Measurements from ENCODE around the gene TTBK2.

TTBK2 gene

DNA sequence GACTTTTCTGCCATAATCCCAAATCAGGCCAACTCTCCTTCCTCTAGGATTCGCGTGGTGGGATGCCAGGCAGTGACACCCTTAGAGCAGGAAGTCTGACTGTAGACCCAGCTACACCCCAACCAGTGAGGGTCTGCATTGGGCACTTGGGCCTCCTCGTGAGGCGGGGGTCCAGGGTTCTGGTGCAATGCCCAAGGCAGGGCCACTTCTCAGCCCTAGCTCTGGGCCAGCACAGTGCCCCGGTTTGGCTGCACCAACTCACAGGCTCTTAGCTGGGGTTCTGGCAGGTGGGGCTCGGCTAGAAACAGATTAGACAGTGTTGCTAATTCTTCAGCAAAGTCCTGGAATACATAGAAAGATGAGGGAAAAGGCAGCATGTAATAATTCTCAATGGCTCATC lies 196.3 kb downstream of the TTBK2 start:
- no peak for DNase-seq

DNA sequence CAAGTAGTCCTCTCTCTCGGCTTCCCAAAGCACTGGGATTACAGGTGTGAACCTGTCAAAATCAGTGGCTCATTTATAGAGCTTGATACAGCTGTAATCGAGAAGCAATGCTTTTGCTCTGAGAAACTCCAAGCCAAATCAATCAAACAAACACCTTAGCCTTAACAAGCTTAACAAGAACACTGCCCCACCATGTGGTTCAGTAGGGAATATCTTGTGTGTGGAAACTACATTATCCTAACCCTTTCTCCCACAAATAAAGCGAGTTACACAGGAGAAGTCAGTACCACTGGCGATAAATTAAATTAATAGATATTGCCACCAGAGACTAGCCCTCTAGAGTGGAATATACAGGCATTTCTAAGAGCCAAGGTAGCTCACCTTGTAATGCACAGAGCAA lies 197.5 kb downstream of the TTBK2 start:
- no peak for DNase-seq

DNA sequence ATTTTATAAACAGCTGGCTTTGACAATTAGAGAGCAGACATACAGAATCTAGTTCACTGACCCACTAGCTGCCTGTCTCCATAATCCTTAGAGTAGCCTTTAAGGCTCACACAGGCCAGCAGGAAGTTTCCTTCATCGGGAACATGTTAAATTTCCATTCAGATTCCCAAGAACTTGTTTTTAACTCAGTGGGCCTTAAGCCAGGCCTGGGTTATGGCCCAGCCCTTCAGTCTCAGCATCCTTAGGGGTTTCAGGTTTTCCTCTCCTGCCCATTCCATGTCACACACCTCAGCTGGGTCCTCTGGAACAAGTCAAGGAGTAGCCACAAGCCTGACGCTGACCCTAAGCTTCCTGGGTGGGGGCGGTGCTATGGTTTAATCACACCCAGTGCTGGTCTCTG lies 198.7 kb downstream of the TTBK2 start:
- DNase-seq: no peak

DNA sequence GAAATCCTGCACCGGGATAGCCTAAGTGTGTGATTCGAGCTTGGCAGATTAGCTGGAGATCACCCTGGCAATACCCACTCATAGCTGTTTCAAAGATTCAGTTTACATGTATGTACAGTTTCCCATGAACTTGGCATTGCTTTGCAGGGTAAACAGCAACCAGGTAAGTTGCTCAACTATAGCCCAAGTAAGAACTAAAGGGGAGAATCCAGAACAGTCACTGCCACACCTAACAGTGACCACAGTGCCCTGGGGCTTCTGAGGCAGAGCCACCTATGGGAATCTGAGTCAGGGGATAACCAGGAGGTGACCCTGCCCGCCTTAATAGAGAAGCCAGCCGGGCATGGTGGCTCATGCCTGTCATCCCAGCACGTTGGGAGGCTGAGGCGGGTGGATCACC lies 199.6 kb downstream of the TTBK2 start:
- DNase-seq: no peak

- DNase-seq: no peak
Observed at GRCh38 chr15:42720071-42720470, 200.5 kb downstream of the TTBK2 start.

GRCh38 chr15:42719043-42719442 lies 201.5 kb downstream of the TTBK2 start:
- no peak for DNase-seq

- DNase-seq: no peak
Observed at GRCh38 chr15:42716626-42717025, 204.0 kb downstream of the TTBK2 start.

- DNase-seq: no peak
Observed at GRCh38 chr15:42716125-42716524, 204.5 kb downstream of the TTBK2 start.

GRCh38 chr15:42712584-42712983 lies 208.0 kb downstream of the TTBK2 start:
- DNase-seq: no peak

DNA sequence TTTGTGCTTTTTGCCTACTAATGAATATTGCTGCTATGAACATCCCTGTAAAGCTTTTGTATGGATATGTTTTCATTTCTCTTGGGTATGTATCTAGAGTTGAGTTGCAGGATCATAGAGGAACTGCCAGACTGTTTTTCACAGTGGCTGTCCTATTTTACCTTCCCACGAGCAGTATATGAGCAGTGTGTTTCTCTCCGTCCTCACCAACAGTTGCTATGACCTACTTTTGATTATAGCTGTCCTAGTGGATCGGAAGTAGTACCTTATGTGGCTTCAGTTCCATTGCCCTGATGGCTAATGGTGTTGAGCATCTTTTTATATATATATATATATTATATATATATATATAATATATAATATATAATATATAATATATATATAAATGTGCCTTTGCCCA lies 208.8 kb downstream of the TTBK2 start:
- DNase-seq: no peak

GRCh38 chr15:42710662-42711061 lies 209.9 kb downstream of the TTBK2 start:
- no peak for DNase-seq

DNA sequence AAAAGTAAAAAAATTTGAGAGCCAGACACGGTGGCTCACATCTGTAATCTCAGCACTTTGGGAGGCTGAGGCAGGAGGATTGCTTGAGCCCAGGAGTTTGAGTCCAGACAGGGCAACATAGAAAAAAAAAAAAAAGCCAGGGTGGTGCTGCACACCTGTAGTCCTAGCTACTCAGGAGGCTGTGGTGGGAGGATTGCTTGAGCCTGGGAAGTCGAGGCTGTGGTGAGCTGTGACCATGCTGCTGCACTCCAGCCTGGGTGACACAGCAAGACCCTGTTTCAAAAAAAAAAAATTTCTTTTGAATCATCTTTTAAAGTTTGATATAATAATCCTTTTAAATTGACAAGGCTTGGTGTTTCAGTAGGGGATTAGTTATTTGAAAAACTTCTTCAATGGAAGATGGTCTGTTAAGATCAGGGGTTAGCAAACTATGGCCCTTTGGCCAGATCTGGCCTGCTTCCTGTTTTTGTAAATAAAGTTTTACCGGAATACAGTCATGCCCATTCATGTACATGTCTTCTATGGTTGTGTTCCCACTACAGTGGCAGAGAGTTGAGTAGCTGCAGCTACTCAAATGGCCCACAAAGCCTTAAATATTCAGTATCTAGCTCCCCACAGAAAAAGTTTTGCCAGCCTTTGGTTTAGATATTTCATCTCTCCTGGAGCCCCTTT lies 212.6 kb downstream of the TTBK2 start:
- no peak for DNase-seq

GRCh38 chr15:42707068-42707467 lies 213.5 kb downstream of the TTBK2 start:
- DNase-seq: no peak

GRCh38 chr15:42705336-42705735 lies 215.2 kb downstream of the TTBK2 start:
- no peak for DNase-seq

- DNase-seq: peak; percentile 69
Observed at GRCh38 chr15:42704492-42704926, 216.1 kb downstream of the TTBK2 start.

DNA sequence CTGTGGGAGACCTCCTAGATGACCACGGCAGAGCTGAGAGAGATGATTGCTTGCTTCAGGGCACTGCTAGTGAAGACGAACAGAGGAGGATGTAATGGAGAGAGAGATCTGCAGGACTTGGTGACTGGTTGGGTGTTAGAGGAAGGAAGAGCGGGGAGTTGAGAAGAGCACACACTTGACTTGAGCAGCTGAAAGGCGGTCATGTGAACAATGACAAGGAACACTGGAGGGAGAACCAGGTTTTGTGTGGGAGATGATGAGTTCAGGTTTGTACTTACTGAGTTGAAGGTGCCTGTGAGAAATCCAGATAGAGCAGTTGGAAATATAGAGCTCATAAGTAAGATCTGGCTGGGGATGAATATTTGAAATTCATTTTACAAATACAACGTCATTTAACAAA lies 224.0 kb downstream of the TTBK2 start:
- no peak for DNase-seq

DNA sequence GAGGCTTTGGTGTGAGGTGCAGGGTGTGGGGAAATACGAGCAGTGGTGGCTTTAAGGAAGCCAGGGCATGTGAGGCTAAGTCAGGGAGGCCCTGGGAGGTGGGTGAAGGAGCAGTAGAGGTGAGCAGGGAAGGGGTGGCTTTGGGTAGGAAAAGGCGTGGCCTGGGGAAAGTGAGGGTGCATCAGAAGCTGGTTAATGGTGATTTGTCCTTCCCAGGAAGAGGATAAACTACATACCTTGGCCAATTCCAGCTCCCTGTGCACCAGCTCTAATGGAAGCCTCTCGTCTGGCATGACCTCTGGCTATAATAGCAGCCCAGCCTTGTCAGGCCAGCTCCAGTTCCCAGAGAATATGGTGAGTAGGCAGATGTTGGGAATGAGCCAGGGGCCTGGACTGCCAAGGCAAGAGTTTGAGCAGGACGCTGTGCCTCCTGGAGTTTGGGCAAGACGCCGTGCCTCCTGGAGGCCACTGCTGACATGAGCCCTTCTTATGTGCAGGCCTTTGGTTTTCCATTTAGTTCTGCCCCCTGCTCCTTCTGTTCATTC lies 225.0 kb downstream of the TTBK2 start:
- no peak for DNase-seq

GRCh38 chr15:42694398-42694797 lies 226.2 kb downstream of the TTBK2 start:
- no peak for DNase-seq

- no peak for DNase-seq
Observed at GRCh38 chr15:42693942-42694341, 226.6 kb downstream of the TTBK2 start.

DNA sequence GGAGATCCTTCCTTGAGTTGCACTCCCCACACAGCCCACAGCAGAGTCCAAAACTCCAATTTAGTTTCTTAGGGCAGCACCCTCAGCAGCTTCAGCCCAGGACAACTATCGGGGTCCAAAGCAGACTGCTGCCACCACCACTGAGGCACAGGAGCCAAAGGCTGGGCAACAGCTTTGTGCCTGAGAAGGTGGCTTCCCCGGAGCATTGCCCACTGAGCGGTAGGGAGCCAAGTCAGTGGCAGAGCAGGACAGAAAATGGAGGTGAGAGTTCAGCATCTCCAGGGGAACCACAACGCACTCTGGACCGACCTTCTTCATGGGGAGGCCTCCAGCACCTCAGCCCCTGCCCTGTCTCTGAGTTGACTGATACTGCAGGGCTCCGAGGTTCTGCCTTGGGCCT lies 227.1 kb downstream of the TTBK2 start:
- DNase-seq: no peak

GRCh38 chr15:42692997-42693396 lies 227.6 kb downstream of the TTBK2 start:
- no peak for DNase-seq

DNA sequence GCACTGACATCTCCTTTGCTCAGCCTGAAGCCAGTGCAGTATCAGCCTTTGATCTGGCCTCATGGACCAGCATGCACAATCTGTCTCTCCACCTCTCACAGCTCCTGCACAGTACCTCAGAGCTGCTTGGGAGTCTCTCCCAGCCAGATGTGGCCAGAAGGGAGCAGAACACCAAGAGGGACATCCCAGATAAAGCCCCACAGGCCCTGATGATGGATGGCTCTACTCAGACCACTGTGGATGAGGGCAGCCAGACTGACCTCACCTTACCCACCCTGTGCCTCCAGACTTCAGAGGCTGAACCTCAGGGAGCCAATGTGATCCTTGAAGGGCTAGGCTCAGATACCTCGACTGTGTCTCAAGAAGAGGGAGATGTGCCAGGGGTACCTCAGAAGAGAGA lies 228.0 kb downstream of the TTBK2 start:
- no peak for DNase-seq

DNA sequence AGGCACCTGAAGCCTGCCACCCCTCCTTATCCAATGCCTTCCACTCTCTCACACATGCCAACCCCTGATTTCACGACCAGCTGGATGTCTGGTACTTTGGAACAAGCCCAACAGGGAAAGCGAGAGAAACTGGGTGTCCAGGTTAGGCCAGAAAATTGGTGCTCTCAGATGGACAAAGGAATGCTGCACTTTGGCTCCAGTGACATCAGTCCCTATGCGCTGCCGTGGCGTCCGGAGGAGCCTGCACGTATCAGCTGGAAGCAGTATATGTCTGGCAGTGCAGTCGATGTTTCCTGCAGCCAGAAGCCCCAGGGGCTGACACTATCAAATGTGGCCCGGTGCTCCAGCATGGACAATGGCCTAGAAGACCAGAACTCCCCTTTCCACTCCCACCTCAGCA lies 228.8 kb downstream of the TTBK2 start:
- DNase-seq: no peak

GRCh38 chr15:42691308-42691707 lies 229.3 kb downstream of the TTBK2 start:
- DNase-seq: no peak

Data from COR-L47 (cell line).